Stimulated activated CD4-positive, alpha-beta T cell treated with anti-CD3 and anti-CD28 coated beads, Interleukin-12 subunit alpha, Interleukin-12 subunit beta, amount 100 ng/mL, for 24 hours (primary cell): Measurements from ENCODE around the gene BICRA.

ENCODE experiments used
- DNase-seq, 2 experiments: peaks; one replicate each; pipeline ENCODE4 v3.0.0-alpha.2; 2020; ENCODE audit warnings: low read depth in 2 of 2

The BICRA gene

GRCh38 chr19:47601180-47601904 lies 7.6 kb upstream of the BICRA start:
- DNase-seq, result no peak

- DNase-seq, result no peak
Measured at GRCh38 chr19:47603706-47604565, 5.0 kb upstream of the BICRA start.

- no peak for DNase-seq
Measured at GRCh38 chr19:47607564-47608073, 1.3 kb upstream of the BICRA start.

DNA sequence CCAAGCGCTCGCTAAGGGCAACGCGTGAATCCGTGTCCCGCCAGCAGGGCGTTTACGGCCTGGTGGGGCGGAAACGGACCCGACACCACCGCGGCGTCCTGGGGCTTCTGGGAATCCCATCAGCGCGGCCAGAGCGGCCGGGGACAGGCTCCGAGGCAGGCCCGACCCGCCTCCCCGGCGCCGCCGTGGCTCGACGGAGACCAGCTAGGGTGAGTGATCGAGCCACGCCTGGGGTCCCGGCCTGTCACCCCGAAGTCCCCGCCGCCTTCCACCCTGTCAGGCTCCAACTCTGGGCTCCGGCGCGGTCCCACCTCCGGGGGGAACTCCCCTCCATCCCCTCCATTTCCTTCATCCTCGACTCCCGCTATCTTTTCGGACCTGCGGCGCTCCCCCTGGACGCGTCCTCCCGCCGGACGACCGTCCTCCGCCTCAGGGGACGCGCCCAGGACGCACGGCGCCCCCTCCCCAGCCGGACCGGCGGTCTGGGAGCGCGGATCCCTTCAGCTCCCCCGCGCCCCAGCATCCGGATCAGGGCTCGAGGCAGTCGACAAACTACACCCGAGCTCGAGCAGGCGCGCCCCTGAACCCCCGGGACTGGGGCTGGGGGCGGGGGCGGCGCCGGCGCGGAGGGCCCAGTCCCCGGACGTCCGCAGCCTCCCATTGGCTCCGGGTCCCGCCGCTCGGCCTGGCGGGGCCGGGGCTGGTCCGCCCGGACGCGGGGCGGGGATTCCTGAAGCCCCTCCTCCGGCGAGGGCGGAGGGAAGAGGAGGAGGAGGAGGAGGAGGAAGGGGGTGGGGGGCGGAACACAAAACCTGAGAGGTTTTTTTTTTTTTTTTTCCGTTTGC lies 638 bp upstream of the BICRA start:
- DNase-seq, result peak; percentile 89 to 93

DNA sequence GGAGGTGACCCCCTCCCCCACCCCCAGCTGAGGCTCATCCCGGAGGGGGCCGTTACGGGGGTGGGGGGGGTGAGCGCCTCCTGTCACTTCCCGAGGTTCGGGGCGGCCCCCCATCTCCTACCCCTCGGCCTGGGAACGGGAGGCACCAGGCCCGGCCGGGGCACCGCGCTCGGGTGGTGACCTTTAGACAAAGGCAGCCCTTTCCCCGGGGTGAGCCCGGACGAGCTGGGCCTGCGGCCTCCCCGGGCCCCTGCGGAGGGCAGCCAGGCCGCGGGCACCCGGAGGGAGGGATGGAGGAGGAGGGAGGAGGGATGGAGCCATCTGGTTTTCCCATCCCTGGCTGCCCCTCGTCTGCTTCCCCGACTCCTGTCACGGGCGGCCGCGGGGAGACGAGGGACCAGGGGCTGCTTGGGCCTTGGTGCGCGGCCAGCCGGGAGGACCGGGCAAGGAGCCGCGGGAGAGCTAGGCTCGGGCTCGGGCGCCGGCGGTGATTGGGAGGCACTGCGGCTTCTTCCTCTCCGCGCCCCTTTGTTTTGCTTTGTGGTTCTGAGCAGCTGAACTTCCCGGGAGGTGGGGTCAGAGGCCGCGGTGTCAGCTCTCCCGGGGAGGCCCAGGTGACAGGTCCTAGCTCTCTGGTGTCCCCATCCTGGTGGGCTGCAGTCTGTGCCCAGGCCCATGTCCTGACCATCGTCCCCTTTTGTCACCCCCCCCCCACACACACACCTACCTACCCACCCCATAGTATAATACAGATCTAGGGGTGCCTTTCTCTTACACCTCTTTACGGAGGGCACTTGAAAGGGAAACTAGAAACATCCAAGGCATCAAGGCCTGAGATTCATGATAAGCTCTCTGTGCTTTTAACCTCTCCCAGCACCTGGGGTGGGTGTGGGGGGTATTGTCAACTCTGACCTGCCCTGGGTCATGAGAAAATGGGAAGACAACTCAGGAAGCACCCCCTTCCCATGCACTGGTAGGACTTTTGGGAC lies 1.3 kb downstream of the BICRA start:
- DNase-seq, result peak in 1 of 2 experiments; percentile 31

DNA sequence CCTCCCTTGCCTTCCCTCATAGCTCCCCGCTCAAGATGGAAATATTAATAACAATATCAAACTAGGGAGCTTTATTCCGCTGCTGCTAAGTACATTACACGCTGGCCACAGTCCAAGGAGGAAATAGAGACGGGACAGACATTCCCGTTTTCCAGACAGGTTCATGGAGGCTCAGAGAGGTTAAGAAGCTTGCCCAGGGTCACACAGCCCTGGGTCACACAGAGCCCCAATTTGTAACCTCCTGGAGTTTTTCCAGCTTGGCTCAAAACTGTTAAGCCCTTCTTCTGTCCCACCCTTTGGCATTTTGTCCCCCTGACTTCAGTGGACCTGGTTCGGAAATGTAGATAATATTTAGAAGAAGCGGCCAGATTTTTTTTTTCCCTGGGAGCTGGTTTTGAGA lies 2.0 kb downstream of the BICRA start:
- DNase-seq, result no peak

DNA sequence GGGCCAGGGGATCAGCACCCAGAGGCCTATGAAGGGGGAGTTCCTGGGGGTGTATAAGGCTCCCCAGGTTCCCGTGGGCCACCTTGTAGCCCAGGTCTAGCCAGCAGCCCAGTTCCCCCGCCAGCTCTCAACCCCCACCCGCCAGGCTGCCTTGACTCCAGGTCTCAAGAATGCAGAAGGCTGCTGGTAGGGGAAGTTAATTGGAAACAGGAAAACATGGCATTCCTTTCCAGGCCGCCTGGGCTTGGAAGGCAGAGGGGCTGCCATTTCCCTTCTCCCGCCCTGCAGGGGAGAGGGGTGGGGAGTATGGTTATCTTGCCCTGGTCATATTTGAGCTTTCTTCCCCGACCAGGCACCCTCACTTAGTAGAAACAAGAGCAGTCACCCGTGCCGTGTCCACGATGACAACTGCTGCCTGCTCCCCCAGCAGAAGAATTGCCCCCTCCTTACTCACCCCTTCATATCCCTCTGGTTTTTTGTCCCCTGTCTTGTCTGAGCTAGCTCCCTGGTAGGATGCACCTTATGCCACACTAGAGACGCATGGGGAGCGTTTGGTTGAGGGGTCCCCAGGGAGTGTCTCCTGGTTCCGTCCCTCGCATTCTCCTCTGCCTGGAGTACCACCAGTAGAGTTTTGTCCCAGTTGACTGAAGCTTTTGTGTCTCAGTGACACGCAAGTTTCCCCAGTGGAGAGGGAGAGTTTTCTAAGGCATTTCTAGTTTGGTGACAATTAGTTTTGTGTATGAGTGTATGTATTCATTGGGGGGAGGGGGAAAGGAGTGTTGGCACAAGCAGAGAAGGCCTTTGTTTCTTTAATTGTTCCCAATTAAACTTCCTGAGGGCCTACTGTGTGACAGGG lies 4.5 kb downstream of the BICRA start:
- DNase-seq, result no peak

- DNase-seq, result no peak
Measured at GRCh38 chr19:47614021-47614295, 5.0 kb downstream of the BICRA start.

DNA sequence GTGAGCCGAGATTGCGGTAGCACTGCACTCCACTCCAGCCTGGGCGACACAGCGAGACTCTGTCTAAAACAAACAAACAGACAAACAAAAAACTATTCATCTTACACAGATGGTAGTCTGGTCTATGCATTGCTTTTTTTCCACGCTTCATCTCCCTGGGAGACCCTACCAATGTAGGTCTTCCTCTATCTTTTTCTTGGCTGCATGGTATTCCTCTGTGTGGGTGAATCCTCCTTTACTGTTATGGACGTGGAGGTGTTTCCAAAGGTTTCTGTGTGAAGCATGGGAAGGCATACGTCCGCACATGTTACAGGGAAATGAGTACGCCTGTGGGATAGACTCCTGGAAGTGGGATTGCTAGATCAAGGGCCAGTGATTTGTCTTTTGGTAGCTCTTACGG lies 5.6 kb downstream of the BICRA start:
- no peak for DNase-seq

DNA sequence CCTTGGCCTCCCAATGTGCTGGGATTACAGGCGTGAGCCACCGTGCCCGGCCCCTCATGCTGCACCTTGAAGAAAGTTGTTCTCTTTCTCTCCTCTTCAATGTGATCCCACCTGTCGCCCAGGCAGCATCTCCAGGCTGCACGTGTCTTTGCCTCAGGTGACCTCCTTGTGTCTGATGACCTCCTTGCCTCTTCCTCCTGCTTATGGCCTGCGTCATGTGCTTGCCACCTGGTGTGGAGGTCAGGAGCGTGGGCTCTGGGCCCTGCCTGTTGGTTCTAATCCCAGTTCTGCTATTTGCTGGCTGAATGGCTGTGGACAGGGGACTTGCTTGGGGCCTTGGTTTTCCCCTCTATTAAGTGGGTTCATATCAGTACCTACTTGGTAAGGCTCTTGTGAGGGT lies 6.3 kb downstream of the BICRA start:
- no peak for DNase-seq

DNA sequence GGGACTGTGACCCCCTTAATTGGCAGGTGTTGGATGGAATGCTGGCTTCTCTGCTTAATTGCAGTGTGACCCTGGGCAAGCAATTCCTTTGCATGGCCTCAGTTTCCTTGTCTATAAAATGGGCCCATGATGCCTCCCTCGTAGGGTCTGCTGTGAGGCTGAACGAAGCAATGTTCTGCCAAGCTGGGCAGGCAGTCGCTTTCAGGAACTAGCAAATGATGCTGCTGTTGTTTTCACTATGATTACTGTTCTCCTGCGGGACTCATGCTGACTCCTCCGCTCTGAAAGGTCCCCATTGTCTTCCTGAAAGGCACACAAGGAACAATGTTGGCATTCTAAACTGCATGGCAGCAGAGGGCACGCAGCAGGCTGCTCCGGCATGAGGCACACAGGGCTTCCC lies 6.8 kb downstream of the BICRA start:
- no peak for DNase-seq

GRCh38 chr19:47618771-47619170 lies 9.8 kb downstream of the BICRA start:
- no peak for DNase-seq

GRCh38 chr19:47619763-47620162 lies 10.8 kb downstream of the BICRA start:
- DNase-seq, result no peak

GRCh38 chr19:47623151-47623920 lies 14.4 kb downstream of the BICRA start:
- DNase-seq, result no peak

DNA sequence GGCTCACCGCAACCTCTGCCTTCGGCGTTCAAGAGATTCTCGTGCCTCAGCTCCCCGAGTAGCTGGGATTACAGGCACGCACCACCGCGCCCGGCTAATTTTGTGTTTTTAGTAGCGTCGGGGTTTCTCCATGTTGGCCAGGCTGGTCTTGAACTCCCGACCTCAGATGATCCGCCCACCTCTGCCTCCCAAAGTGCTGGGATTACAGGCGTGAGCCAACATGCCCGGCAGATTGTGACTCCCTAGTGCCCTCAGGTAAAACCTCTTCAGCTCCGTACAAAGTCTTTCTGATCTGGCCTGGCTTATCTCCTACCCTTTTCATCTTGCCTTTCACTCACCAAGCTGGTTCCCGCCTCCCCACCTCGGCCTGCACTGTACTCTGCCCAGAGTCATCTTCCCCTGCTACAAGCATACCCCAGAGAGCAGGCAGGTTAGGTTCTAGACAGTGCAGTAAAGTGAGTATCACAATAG lies 15.0 kb downstream of the BICRA start:
- DNase-seq, result no peak

- DNase-seq, result no peak
Measured at GRCh38 chr19:47625650-47626049, 16.7 kb downstream of the BICRA start.

- no peak for DNase-seq
Measured at GRCh38 chr19:47626238-47626637, 17.3 kb downstream of the BICRA start.

DNA sequence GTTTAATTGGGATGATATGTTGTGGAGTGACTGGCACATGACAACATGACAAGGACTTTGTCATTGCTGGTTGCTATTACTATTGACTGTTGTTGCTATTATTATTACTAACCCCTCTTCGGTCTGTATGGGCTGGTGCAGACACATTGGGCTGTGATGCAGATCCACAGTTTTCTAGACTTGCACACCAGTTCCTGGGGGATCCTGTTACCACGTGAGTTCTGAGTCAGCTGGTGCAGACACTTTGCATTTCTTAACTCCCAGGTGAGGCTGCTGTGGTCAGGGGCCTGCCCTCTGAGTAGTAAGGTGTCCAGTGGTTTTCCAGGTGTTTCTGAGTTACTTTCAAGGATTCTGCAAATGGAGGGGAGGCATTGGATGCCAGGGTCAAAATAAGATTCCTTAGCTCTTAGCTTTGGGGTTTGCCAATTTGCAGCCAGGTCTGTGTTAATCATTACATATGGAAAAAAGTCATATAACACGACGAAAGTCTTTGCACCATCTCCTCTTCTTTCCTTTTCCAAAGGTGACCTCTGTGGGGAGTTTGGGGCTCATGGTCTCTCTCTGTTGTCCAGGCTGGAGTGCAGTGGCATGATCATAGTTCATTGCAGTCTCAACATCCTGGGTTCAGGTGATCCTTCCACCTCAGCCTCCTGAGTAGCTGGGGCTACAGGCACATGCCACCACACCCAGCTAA lies 19.3 kb downstream of the BICRA start:
- no peak for DNase-seq

DNA sequence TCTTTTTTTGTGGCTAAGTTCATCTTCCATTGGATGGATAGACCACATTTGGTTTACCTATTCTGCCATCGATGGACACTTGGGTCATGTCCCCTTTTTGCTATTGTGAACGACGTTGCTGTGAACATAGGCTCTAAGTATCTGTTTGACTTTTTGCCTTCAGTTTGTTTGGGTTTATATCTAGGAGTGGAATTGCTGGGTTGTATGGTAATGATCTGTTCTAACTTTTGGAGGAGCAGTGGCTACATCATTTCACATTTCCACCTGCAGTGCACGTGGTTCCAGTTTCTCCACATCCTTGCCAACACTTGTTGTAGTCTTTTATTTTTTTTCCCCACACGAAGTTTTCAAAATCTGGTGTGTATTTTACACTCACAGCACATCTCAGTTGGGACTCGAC lies 21.7 kb downstream of the BICRA start:
- DNase-seq, result no peak
